Measurements from ENCODE around the gene NFATC4. TPM values are rescaled to one million over a fixed set of nuclear protein-coding genes. Genes with fewer than 3 reads are reported as not detected.

The NFATC4 gene
- total and polyA plus RNA-seq, 12 donors: 3.0 to 69.2 (median 9.9) TPM

DNA sequence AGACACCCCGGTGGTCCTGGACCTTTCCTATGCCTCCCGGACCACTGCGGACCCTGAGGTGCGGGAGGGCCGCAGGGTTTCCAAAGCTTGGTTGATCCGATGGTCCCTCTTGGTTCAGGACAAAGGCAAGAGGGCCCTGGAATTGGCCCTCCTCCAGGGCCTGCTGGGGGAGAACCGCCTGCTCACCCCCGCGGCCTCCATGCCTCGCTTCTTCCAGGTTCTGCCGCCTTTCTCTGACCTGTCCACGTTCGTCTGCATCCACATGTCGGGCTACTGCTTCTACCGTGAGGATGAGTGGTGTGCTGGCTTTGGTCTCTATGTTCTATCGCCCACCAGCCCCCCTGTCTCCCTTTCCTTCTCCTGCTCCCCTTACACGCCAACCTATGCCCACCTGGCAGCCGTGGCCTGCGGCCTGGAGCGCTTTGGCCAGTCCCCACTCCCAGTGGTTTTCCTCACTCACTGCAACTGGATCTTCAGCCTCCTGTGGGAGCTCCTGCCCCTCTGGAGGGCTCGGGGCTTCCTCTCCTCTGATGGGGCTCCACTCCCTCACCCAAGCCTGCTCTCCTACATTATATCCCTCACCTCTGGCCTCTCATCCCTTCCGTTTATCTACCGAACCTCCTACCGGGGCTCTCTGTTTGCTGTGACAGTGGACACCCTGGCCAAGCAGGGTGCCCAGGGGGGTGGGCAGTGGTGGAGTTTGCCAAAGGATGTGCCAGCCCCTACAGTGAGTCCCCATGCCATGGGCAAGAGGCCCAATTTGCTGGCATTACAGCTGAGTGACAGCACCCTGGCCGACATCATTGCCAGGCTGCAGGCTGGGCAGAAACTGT lies 47.7 kb downstream of the NFATC4 start:
- peaks cover 0 to 9% (median 0%) of the 10 kb centered on the region in 7 donors for H3K27me3 ChIP-seq
- H3K36me3 ChIP-seq: peaks cover 0 to 55% (median 7%) of the 10 kb centered on the region in 9 donors
- DNase-seq: no peak
- no peak overlapping the region for H3K27ac ChIP-seq
- TF ChIP-seq, protein P1, sequence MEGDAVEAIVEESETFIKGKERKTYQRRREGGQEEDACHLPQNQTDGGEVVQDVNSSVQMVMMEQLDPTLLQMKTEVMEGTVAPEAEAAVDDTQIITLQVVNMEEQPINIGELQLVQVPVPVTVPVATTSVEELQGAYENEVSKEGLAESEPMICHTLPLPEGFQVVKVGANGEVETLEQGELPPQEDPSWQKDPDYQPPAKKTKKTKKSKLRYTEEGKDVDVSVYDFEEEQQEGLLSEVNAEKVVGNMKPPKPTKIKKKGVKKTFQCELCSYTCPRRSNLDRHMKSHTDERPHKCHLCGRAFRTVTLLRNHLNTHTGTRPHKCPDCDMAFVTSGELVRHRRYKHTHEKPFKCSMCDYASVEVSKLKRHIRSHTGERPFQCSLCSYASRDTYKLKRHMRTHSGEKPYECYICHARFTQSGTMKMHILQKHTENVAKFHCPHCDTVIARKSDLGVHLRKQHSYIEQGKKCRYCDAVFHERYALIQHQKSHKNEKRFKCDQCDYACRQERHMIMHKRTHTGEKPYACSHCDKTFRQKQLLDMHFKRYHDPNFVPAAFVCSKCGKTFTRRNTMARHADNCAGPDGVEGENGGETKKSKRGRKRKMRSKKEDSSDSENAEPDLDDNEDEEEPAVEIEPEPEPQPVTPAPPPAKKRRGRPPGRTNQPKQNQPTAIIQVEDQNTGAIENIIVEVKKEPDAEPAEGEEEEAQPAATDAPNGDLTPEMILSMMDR (IDR thresholded peaks at IDR 0.05): no peak
- no peak overlapping the region for H3K4me3 ChIP-seq
- 90 to 91% methylated on average over 25 of the region's 25 CpGs for WGBS, 2 donors
- intact Hi-C loops (cut with DNase I): loop anchor here in 1 of 10 donors (10.0 kb wide), 1 partner anchor 51 kb away; the partner anchor contains the start of gene NFATC4
- H3K9me3 ChIP-seq: no peaks in the 10 kb centered on the region
- H3K4me1 ChIP-seq: peaks cover 0 to 21% (median 8%) of the 10 kb centered on the region in 9 donors
- ATAC-seq: no peak

DNA sequence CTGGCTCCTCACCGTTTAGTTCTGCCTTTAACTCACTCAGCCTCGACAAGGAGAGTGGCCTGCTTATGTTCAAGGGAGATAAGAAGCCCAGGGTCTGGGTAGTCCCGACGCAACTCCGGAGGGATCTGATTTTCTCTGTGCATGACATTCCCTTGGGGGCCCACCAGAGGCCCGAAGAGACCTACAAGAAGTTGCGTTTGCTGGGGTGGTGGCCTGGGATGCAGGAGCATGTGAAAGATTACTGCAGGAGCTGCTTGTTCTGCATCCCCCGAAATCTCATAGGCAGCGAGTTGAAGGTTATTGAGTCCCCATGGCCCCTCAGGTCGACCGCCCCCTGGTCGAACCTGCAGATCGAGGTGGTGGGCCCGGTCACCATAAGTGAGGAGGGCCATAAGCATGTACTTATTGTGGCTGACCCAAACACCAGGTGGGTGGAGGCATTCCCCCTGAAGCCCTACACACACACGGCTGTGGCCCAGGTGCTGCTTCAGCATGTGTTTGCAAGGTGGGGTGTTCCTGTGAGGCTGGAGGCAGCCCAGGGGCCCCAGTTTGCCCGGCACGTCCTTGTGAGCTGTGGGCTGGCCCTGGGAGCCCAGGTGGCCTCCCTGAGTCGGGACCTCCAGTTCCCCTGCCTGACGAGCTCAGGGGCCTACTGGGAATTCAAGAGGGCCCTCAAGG lies 48.4 kb downstream of the NFATC4 start:
- WGBS, 2 donors: 69 to 71% methylated on average over 19 of the region's 19 CpGs
- intact Hi-C loops (cut with DNase I): loop anchor here in 1 of 10 donors (10.0 kb wide), 1 partner anchor 52 kb away; the partner anchor contains the start of gene NFATC4
- DNase-seq (no peak), ATAC-seq (no peak)
- H3K27me3 ChIP-seq: peaks cover 0 to 9% (median 0%) of the 10 kb centered on the region in 7 donors
- H3K4me3 ChIP-seq: no peak overlapping the region
- no peak overlapping the region for H3K27ac ChIP-seq
- H3K9me3 ChIP-seq: no peaks in the 10 kb centered on the region
- TF ChIP-seq, protein P1 (IDR thresholded peaks at IDR 0.05): no peak
- H3K4me1 ChIP-seq: peaks cover 0 to 21% (median 8%) of the 10 kb centered on the region in 9 donors
- peaks cover 0 to 48% (median 7%) of the 10 kb centered on the region in 9 donors for H3K36me3 ChIP-seq

GRCh38 chr14:24416932-24417619 lies 49.1 kb downstream of the NFATC4 start:
- 75 to 79% methylated on average over 16 of the region's 16 CpGs for WGBS, 2 donors

More at GRCh38 chr14:24416932-24417619, 49.1 kb downstream of the NFATC4 start:
- Histone ChIP-seq H3K4me1 (peaks cover 0 to 16% (median 8%) of the 10 kb centered on the region in 9 donors), H3K27ac (no peak overlapping the region), H3K36me3 (peaks cover 0 to 41% (median 7%) of the 10 kb centered on the region in 9 donors), H3K9me3 (no peaks in the 10 kb centered on the region), H3K4me3 (no peak overlapping the region), H3K27me3 (peaks cover 0 to 9% (median 0%) of the 10 kb centered on the region in 7 donors)
- TF ChIP-seq, protein P1 (IDR thresholded peaks at IDR 0.05): no peak
- intact Hi-C loops (cut with DNase I): loop anchor here in 1 of 10 donors (10.0 kb wide), 1 partner anchor 52 kb away; the partner anchor contains the start of gene NFATC4
- DNase-seq: no peak
- no peak for ATAC-seq
